Neural progenitor cell (in vitro differentiated cells): Measurements from ENCODE around the gene EGFR. TPM values are rescaled to one million over a fixed set of nuclear protein-coding genes. Genes with fewer than 3 reads are reported as not detected.

Experiments
- DNase-seq: peaks from one replicate; pipeline ENCODE4 v3.0.0-alpha.2; 2016; ENCODE audit warnings: low spot score
- H2AFZ ChIP-seq: fragments of 200-600 bp; sonication (generic); replicated peaks from 2 replicates; pipeline ENCODE4 v1.6.1; 2016; ENCODE audit warnings: antibody characterized with exemption
- H3F3A ChIP-seq: fragments of 200-600 bp; sonication (generic); 2 replicates; pipeline ENCODE4 v1.6.1; 2016; ENCODE audit warnings: antibody characterized with exemption, low read depth
- H3K27ac ChIP-seq: fragments of 200-600 bp; sonication (generic); 2 replicates; pipeline ENCODE4 v1.5.1; 2016; ENCODE audit warnings: mild to moderate bottlenecking
- H3K27me3 ChIP-seq: fragments of 200-600 bp; sonication (generic); 2 replicates; pipeline ENCODE4 v1.6.1; 2016; ENCODE audit warnings: mild to moderate bottlenecking, moderate library complexity
- H3K36me3 ChIP-seq: fragments of 200-600 bp; sonication (generic); 2 replicates; pipeline ENCODE4 v1.5.1; 2016
- H3K4me1 ChIP-seq: fragments of 200-600 bp; sonication (generic); 2 replicates; pipeline ENCODE4 v1.6.1; 2016; ENCODE audit warnings: mixed run types
- H3K4me2 ChIP-seq: fragments of 200-600 bp; sonication (generic); 2 replicates; pipeline ENCODE4 v1.6.1; 2016
- H3K4me3 ChIP-seq: fragments of 200-600 bp; sonication (generic); 2 replicates; pipeline ENCODE4 v1.5.1; 2016
- H3K79me2 ChIP-seq: fragments of 200-600 bp; sonication (generic); 2 replicates; pipeline ENCODE4 v1.6.1; 2016; ENCODE audit warnings: low read depth
- H3K9ac ChIP-seq: fragments of 200-600 bp; sonication (generic); 2 replicates; pipeline ENCODE4 v1.6.1; 2016
- H3K9me3 ChIP-seq: fragments of 200-600 bp; sonication (generic); 2 replicates; pipeline ENCODE4 v1.5.1; 2016; ENCODE audit warnings: low read depth
- H4K20me1 ChIP-seq: fragments of 200-600 bp; sonication (generic); 2 replicates; pipeline ENCODE4 v1.6.1; 2016; ENCODE audit warnings: low read depth
- H3K27ac Mint-ChIP-seq: 3 replicates; pipeline ENCODE4 v1.8.0; 2021; ENCODE audit warnings: mixed read lengths
- H3K27me3 Mint-ChIP-seq: 2 replicates; pipeline ENCODE4 v1.8.0; 2022; ENCODE audit warnings: low read depth, mild to moderate bottlenecking, inconsistent platforms, moderate library complexity, mixed read lengths; ENCODE audit not compliant: insufficient read depth
- H3K36me3 Mint-ChIP-seq: 3 replicates; pipeline ENCODE4 v1.8.0; 2021; ENCODE audit warnings: mixed read lengths
- H3K4me1 Mint-ChIP-seq: 3 replicates; pipeline ENCODE4 v1.8.0; 2021; ENCODE audit warnings: mixed read lengths
- H3K4me3 Mint-ChIP-seq: 3 replicates; pipeline ENCODE4 v1.8.0; 2021; ENCODE audit warnings: mild to moderate bottlenecking, moderate library complexity, mixed read lengths
- H3K9me3 Mint-ChIP-seq: 3 replicates; pipeline ENCODE4 v1.8.0; 2020; ENCODE audit warnings: mixed read lengths
- CTCF ChIP-seq: fragments of 200-600 bp; sonication (generic); IDR thresholded peaks from 2 replicates; pipeline ENCODE4 v1.5.1; 2017; ENCODE audit warnings: antibody characterized with exemption, mild to moderate bottlenecking
- EZH2 ChIP-seq: fragments of 200-600 bp; sonication (generic); IDR thresholded peaks from 2 replicates; pipeline ENCODE4 v1.6.1; 2017; ENCODE audit warnings: antibody characterized with exemption, mild to moderate bottlenecking, moderate library complexity
- EZH2phosphoT487 ChIP-seq: fragments of 200-600 bp; sonication (generic); IDR thresholded peaks from 2 replicates; pipeline ENCODE4 v1.6.1; 2017; ENCODE audit warnings: antibody characterized with exemption
- total RNA-seq: library from RNA; depleted of rRNA; stranded (reverse); fragments of >200 nt; gene quantifications from 2 replicates; pipeline ENCODE4 v1.2.3, GENCODE V29; 2015; ENCODE audit warnings: low replicate concordance

The EGFR gene
- total RNA-seq, 1 donor from 2014 or later = 4.6 TPM

GRCh38 chr7:55170335-55171069 is 151.7 kb downstream of the EGFR start:
- Histone ChIP-seq H3K4me2 (no peak overlapping the region), H4K20me1 (no peaks in the 10 kb centered on the region), H3K79me2 (no peaks in the 10 kb centered on the region), H3K27me3 (no peaks in the 10 kb centered on the region), H3F3A (peaks cover 6% of the 10 kb centered on the region), H3K27ac (no peak overlapping the region), H3K36me3 (no peaks in the 10 kb centered on the region), H2AFZ (no peak overlapping the region), H3K9me3 (no peaks in the 10 kb centered on the region), H3K4me3 (no peak overlapping the region), H3K4me1 (peaks cover 7% of the 10 kb centered on the region), H3K9ac (no peak overlapping the region)
- no peak for DNase-seq
- H3K36me3 Mint-ChIP-seq = peaks cover 11% of the 10 kb centered on the region
- H3K4me3 Mint-ChIP-seq = no peak overlapping the region
- no peak overlapping the region for H3K27ac Mint-ChIP-seq
- peaks cover 17% of the 10 kb centered on the region for H3K4me1 Mint-ChIP-seq
- TF ChIP-seq CTCF (no peak), EZH2phosphoT487 (no peak), EZH2 (no peak)
- peaks cover 5% of the 10 kb centered on the region for H3K9me3 Mint-ChIP-seq
- peaks cover 9% of the 10 kb centered on the region for H3K27me3 Mint-ChIP-seq

GRCh38 chr7:55171157-55171556 is 152.3 kb downstream of the EGFR start:
- Mint-ChIP-seq H3K4me1 (peaks cover 13% of the 10 kb centered on the region), H3K27me3 (peaks cover 9% of the 10 kb centered on the region), H3K9me3 (peaks cover 5% of the 10 kb centered on the region), H3K36me3 (peaks cover 11% of the 10 kb centered on the region), H3K4me3 (no peak overlapping the region), H3K27ac (no peak overlapping the region)
- no peak overlapping the region for H3K4me3 ChIP-seq
- H3K27ac ChIP-seq = no peak overlapping the region
- no peak for DNase-seq
- H4K20me1 ChIP-seq = no peaks in the 10 kb centered on the region
- H3K4me2 ChIP-seq = no peak overlapping the region
- H2AFZ ChIP-seq = no peak overlapping the region
- H3F3A ChIP-seq = no peaks in the 10 kb centered on the region
- H3K79me2 ChIP-seq = no peaks in the 10 kb centered on the region
- H3K9me3 ChIP-seq = no peaks in the 10 kb centered on the region
- H3K9ac ChIP-seq = no peak overlapping the region
- no peaks in the 10 kb centered on the region for H3K36me3 ChIP-seq
- H3K27me3 ChIP-seq = no peaks in the 10 kb centered on the region
- TF ChIP-seq EZH2phosphoT487 = no peak
- TF ChIP-seq CTCF = no peak
- no peak for TF ChIP-seq EZH2
- H3K4me1 ChIP-seq = peaks cover under 1% of the 10 kb centered on the region

GRCh38 chr7:55172161-55172560 is 153.3 kb downstream of the EGFR start:
- H3K79me2 ChIP-seq = no peaks in the 10 kb centered on the region
- no peaks in the 10 kb centered on the region for H4K20me1 ChIP-seq
- H3K9me3 ChIP-seq = no peaks in the 10 kb centered on the region
- H2AFZ ChIP-seq = no peak overlapping the region
- H3K9me3 Mint-ChIP-seq = no peaks in the 10 kb centered on the region
- peaks cover 9% of the 10 kb centered on the region for H3K4me1 Mint-ChIP-seq
- H3K36me3 Mint-ChIP-seq = peaks cover 4% of the 10 kb centered on the region
- no peak overlapping the region for H3K27ac ChIP-seq
- H3K4me1 ChIP-seq = no peaks in the 10 kb centered on the region
- no peaks in the 10 kb centered on the region for H3K36me3 ChIP-seq
- no peaks in the 10 kb centered on the region for H3K27me3 ChIP-seq
- no peak overlapping the region for H3K9ac ChIP-seq
- H3F3A ChIP-seq = no peaks in the 10 kb centered on the region
- TF ChIP-seq CTCF (no peak), EZH2 (no peak), EZH2phosphoT487 (no peak)
- H3K27me3 Mint-ChIP-seq = peaks cover 7% of the 10 kb centered on the region
- H3K27ac Mint-ChIP-seq = no peak overlapping the region
- H3K4me3 ChIP-seq = no peak overlapping the region
- no peak overlapping the region for H3K4me2 ChIP-seq
- DNase-seq = no peak
- H3K4me3 Mint-ChIP-seq = no peak overlapping the region
